NCI-H146 treated with DMSO at 0.1 percent for 48 hours (cell line): ENCODE data around the gene CLIP2.
"Not testable (repeated sequence)": the region's sequence is repeated elsewhere in the genome, so short reads cannot be mapped to it uniquely, and the experiment has no call there.

Experiments
- DNase-seq: peaks from one replicate; lab custom pipeline; 2025; ENCODE audit not compliant: unreplicated experiment; lab: John Stamatoyannopoulos, UW

Gene CLIP2

DNA sequence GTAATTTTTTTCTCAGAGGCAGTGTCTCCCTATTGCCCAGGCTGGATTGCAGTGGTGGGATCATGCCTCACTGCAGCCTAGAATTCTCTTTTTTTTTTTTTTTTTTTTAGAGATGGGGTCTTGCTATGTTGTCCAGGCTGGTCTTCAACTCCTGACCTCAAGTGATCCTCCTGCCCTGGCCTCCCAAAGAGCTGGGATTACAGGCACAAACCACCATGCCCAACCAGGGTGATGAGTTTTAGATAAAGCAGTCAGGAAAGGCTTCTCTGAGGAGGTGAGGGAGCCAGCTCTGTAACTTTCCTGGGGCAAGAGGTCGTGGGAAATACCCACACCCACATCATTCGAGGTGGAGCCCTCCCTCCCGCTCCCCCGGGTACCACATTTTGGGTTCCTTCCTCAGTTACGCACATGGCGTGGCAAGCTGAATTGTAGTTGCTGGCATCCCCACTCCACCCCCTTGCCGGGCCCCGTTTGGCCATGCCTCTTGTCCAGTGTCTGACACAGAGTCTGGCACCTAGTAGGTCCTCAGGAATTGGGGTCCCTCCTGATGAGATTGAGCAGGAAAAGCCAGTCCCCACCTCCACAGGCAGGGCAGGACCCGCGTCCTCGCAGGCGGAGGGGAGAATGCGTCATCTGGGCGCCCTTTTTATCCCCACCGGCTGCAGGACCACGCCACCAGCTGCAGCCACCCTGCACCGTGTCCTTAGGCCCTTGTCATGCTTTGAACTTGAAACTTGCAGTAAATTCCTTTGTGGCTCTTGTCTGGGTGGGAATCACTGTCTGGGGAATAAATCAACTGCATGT, 43.4 kb downstream of the CLIP2 start:
- DNase-seq = no peak

- DNase-seq = no peak
Observed at GRCh38 chr7:74334030-74334429, 44.8 kb downstream of the CLIP2 start.

DNA sequence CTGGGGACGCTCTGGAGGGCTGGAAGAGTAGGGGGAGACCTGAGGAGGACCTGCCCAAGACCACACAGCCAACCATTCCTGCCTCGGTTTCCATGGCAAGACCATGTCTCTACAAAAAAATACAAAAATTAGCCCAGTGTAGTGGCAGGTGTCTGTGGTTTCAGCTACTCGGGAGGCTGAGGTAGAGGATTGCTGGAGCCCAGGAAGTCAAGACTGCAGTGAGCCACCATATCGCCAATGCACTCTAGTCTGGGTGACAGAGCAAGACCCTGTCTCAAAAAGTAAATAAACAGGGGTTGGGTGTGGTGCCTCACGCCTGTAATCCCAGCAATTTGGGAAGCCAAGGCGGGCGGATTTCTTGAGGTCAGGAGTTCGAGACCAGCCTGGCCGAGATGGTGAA, 48.7 kb downstream of the CLIP2 start:
- no peak for DNase-seq

DNA sequence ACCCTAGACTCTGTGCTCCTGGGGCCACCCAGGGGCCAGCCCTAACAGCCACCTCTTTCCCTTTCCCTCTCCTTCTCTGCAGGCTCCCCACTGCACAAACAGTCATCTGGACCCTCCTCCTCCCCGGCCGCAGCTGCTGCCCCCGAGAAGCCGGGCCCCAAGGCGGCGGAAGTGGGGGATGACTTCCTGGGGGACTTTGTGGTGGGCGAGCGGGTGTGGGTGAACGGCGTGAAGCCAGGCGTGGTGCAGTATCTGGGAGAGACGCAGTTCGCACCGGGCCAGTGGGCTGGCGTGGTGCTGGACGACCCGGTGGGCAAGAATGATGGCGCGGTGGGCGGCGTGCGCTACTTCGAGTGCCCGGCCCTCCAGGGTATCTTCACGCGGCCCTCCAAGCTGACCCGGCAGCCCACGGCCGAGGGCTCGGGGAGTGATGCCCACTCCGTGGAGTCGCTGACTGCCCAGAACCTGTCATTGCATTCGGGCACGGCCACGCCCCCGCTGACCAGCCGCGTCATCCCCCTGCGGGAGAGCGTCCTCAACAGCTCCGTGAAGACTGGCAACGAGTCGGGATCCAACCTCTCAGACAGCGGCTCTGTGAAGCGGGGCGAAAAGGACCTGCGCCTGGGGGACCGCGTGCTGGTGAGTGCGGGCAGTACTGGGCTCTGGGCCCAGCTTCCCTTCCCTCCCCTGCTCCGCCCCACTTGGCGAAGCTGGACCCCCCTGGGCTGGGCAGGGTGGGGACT, 49.3 kb downstream of the CLIP2 start:
- DNase-seq = no peak

GRCh38 chr7:74339648-74340047, 50.4 kb downstream of the CLIP2 start:
- DNase-seq = not testable (repeated sequence)

GRCh38 chr7:74343281-74344131, 54.3 kb downstream of the CLIP2 start:
- DNase-seq = no peak

GRCh38 chr7:74344132-74344496, 54.9 kb downstream of the CLIP2 start:
- no peak for DNase-seq

DNA sequence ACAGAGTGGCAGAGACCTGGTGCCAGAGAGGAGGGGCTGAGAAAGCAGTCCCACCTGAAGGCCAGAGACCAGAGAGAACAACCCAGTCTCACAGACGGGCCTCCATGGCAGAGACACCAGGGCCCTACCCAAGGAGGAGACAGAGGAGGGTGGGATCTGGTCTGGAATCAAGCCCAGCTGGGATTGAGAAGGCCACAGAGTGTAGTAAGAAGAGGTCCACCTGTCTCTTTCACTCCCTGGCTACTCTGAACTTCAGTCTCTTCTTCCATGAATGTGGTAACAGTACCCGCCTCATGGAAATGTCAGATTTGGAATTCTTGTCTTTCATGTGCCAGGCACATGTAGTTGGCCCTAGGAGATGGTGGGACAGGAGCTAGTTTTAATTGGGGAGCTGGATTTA, 55.6 kb downstream of the CLIP2 start:
- no peak for DNase-seq

DNA sequence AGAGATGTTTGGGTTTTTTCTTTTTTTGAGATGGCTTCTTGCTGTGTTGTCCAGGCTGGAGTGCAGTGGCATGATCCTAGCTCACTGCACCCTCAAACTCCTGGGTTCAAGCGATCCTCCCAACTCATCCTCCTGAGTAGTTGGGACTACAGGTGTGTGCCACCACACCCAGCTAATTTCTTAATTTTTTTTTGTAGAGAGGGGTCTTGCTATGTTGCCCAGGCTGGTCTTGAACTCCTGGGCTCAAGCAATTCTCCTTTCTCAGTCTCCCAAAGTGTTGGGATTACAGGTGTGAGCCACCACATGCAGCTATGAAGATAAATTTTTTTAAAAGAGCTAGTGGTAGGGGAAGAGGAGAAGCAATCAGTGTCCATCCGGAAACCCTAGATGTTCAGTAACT, 56.8 kb downstream of the CLIP2 start:
- DNase-seq = no peak

GRCh38 chr7:74349621-74350020, 60.4 kb downstream of the CLIP2 start:
- no peak for DNase-seq

DNA sequence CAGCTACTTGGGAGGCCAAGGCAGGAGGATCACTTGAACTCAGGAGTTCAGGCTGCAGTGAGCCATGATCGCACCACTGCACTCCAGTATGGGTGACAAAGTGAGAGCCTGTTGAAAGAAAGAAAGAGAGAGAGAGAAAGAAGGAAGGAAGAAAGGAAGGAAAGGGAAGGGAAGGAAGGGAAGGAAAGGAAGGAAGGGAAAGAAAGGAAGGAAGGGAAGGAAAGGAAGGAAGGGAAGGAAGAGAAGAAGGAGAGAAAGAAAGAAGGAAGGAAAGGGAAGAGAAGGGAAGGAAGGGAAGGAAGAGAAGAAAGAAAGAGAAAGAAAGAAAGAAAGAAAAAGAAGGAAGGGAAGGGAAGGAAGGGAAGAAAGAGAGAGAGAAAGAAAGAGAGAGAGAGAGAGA, 61.5 kb downstream of the CLIP2 start:
- no peak for DNase-seq

DNA sequence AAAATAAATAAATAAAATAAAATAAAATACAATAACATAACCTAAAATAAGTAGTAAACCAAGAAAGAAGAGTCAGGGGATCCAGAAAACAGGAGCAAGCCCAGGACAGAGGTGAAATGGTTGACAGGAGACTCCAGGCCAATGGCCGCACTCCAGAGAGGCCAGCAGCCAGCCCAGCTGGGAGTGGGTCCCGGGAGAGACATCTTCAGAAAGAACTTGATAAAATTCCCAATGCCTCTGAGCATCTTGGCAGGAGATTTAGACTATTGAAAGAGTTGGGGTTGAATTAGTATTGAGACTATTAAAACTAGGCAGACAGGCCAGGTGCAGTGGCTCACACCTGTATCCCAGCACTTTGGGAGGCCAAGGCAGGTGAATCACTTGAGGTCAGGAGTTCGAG, 62.6 kb downstream of the CLIP2 start:
- no peak for DNase-seq

DNA sequence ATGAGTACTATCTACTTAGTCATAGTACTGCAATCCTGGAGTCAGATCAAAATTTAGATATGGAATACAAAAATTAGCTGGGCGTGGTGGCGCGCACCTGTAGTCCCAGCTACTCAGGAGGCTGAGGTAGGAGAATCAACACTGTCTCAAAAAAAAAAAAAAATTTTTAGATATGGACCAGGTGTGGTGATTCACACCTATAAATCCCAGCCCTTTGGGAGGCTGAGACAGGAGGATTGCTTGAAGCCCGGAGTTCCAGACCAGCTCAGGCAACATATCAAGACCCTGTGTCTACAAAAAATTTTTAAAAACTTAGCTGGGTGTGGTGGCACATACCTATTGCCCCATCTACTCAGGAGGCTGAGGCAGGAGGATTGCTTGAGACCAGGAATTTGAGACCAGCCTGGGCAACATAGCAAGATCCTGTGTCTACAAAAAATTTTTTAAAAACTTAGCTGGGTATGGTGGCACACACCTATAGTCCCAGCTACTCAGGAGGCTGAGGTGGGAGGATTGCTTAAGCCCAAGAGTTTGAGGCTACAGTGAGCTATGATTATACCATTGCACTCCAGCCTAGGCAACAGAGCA, 63.4 kb downstream of the CLIP2 start:
- DNase-seq = not testable (repeated sequence)

- no peak for DNase-seq
Observed at GRCh38 chr7:74354009-74354408, 64.8 kb downstream of the CLIP2 start.

- DNase-seq = no peak
Observed at GRCh38 chr7:74355091-74355490, 65.9 kb downstream of the CLIP2 start.

DNA sequence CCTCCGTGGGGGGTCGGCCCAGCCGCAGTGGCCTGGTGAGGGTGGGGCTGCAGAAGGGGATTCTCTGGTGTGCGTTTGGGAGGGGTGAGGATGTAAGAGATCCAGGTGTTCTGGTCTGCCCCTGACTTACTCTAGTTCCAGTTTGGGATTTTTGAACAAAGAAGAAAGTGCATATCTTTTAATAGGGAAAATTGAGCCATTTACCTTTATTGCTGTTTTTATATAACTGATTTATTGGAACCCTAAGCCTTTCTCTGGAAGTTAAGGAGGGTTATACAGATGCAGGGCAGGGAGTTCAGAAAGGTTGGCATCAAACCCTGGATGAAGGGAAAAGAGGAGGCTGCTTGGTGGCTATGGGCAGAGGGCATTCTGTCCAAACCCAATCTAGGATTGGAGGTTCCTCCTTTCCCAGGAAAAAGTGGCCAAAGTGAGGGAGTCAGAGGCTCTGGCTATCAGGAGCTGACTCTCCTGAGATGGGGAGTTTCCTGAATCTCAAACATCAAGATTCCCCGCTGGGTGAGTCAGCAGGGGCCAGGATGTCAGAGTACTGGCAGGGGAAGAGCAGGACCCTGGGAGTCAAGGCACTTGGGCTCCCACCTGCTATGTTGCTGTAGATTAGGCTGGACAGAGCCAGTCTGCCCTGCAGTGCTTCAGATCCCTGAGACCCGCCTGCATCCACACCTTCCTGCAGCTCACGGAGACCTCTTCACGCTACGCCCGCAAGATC, 67.5 kb downstream of the CLIP2 start:
- DNase-seq = no peak

DNA sequence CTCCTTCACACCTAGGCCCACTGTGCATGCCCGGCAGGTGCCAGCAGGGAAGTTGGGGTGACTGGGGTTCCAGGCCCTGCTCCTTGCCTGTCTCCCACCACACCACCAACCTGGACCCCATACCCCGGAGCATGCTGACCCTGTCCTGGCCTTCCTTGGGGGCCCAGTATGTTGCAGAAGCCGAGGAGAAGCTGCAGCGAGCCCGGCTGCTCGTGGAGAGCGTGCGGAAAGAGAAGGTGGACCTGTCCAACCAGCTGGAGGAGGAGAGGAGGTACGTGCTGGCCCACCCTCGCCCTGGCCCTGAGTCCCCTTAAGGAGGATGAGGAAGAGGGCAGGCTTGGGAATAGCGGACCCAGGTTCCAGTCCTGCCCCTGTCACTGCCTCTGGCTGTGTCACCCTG, 70.8 kb downstream of the CLIP2 start:
- DNase-seq = no peak

- no peak for DNase-seq
Observed at GRCh38 chr7:74362266-74362665, 73.1 kb downstream of the CLIP2 start.

GRCh38 chr7:74364061-74364460, 74.9 kb downstream of the CLIP2 start:
- DNase-seq = no peak

DNA sequence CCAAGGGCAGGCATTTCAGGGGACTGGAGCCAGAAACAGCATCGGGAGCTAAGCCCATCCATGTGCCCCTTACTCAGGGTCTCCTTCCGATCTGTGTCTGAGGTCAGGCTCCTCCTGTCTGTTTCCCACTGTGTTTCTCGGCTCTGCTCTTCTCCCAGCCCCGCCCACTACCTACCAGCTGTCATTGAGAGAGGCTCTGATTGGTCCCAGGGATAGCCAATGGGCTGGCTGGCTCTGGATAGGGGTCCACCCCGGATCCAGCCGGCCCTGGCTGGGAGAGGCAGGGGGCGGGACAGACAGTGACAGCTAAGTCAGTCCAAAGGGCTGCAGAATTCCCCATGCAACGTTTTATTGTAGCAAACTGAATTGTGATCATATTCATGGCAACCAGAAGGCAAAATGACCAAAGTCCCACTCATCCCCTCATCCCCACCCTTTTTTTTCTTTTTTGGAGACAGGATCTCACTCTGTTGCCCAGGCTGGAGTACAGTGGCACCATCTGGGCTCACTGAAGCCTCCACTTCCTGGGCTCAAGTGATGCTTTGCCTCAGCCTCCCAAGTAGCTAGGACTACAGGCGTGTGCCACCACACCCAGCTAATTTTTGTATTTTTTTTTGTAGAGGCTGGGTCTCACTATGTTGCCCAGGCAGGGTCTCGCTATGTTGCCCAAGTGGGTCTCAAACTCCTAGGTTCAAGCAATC, 76.3 kb downstream of the CLIP2 start:
- peak; percentile 86 for DNase-seq
